T-helper 1 cell (primary cell): ENCODE data around the gene CTSK.
"Not testable (repeated sequence)": the region's sequence is repeated elsewhere in the genome, so short reads cannot be mapped to it uniquely, and the experiment has no call there.

Source experiments
- DNase-seq, 5 donors: peaks; one replicate each; pipeline ENCODE4 v3.0.0-alpha.2; 2012 to 2020

CTSK gene

DNA sequence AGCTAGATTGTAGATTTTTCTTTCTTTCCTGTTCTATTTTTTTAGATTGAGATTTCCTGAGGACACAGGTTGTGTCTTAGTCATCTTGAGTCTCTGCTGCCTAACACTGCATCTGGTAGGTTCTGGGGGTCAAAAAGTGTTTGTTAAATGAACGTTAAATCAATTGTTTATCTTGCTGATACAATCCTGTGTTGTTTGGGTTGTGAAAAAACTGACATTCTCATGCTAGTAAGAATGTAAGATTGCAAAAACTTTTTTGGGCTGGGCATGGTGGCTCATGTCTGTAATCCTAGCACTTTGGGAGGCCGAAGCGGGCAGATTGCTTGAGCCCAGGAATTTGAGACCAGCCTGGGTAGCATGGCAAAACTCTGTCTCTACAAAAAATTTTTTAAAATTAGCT lies 3.4 kb downstream of the CTSK start:
- no peak for DNase-seq

DNA sequence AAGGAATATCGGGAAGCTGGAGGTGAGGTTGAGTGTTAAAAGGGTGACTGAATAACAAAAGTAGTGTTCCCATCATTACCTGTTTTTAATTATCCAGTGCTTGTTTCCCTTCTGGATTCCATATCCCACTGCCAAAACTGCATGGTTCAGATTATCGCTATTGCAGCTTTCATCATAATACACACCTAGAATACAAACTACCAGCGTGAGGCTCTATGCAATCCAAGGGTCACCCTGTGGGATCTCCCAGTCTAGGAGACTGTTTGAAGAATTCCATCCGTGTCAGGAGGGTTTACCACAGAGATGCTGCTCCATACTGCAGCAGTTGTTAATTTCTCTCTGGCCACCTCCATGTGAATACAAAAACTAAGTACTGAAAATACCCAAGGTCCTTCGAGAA lies 9.0 kb downstream of the CTSK start:
- no peak for DNase-seq

DNA sequence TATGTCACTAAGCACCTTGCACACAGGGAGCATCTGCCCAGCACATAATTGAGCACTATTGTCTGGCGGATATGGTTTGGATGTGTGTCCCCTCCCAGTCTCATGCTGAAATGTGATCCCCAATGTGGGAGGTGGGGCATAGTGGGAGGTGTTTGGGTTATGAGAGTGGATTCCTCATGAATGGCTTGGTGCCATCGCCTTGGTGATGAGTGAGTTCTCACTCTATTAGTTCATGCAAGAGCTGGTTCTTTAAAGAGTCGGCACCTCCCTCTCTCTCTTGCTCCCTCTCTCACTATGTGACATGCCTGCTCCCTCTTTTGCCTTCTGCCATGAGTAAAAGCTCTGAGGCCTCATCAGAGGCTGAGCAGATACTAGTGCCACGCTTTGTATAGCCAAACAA lies 9.5 kb downstream of the CTSK start:
- no peak for DNase-seq

DNA sequence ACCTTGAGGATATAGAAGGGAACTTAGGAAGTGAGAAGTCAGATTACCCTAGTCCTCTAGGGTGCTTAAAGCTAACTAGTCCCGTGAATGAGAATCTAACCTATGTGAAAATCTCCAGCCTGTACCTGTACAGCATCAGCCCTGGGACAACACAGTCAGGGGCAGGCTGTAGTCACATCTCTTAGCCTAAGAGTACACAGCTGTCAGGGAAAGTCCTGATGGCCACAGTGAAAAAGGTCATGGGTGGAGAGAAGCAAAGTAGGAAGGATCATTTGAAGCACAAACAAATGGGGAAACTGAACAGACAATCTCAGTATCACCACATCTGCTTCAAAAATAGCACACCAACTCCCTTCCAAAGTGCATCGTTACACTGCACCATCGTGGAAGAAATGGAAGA lies 11.7 kb downstream of the CTSK start:
- no peak for DNase-seq

DNA sequence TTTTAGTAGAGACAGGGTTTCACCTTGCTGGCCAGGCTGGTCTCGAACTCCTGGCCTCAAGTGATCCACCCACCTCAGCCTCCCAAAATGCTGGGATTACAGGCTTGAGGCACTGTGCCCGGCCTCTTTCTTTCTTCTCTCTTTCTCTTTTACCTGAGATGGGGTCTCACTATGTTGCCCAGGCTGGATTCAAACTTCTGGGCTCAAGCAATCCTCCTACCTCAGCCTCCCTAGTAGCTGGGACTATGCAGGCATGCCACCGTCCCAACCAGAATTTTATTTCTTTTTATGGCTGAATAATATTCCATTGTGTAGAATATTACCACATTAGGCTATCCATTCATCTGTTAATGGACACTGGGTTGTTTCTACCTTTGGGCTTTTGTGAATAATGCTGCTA lies 14.3 kb downstream of the CTSK start:
- DNase-seq, result not testable (repeated sequence)

DNA sequence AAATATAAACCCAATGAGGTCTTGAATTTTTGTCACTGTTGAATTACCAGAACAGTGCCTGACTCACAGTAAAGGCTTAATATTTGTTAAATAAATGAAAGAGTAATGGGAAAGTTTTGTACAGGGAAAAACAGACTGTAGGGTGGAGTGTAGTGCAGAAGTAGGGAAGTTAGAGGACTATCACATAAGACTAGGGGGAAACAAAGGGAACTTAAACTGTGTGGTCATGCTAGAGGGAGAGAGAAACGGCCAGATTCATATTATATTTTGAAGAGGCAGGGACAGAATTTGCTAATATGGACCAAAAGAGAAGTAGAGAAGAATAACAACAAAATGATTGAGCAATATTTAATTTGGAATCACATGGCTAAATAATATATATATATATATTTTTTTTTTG lies 14.8 kb downstream of the CTSK start:
- DNase-seq, result no peak

DNA sequence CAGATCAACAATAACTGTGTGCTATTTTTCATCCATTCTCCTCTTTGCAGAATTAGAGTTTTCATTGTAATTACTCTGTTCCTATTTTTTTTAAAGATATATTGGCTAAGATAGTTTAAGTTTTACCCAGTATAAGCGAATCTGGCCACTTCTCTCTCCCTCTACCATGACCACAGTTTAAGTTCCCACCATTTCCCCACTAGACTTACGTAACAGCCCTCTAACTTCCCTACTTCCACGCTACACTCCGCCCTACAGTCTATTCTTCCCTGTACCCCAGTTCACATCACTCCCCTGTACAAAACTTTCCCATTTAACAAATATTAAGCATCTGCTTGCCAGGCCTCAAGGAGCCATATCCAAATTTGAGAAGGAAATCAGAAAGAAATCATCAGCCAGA lies 16.5 kb downstream of the CTSK start:
- no peak for DNase-seq

DNA sequence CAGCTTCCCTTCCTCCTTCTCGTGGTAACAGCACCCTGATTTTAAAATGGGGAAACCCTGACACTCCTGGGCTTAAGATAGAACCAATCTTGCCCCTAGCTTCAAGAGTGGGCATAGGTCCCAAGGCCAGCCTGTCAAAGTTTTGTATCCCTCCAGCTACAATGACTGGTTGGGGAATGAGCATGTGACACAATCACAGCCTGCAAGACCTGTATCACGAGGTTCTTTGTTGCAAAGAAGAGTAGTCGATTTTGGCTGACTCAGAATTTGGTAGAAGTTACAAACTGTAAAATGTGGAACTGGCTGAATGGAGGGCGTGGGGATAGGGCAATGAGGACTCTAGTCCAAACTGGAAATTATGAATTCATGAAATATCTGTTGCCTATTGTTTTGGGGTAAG lies 18.7 kb downstream of the CTSK start:
- DNase-seq, result no peak

DNA sequence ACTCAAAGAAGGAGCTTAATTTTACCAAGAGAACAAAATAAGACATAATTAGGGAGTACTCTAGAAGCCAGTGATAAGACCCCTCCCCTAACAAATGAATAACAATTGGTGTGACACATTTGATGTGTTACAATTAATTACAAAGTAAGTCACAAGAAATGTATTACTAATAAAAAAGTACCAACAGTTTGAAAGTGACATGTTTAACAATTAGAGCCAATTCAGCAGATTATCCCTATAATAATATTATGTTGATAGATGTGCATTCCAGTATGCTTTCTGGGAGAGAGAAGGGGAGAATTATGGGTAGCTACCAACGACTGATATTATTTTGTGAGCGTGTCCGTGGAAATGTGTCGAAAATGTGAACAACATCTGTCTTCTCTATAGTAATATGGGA lies 19.1 kb downstream of the CTSK start:
- no peak for DNase-seq

DNA sequence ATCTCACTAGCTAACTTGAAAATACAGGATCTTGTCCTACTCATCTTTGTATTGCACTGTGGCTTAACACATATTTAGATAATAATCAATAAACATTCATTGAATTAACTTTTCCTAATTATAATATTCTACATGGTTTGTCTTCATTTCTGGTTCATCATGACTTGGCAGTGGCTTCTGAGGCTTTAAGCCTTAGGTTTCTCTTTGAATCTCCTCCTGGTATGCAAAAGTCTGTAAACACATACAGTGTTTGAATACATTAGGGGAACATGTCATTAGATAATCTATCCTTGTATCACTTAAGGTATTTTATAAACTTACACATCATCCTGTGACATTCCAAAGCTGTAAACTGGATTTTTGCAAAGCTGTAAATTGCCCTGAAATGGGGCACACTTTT lies 20.6 kb downstream of the CTSK start:
- no peak for DNase-seq

DNA sequence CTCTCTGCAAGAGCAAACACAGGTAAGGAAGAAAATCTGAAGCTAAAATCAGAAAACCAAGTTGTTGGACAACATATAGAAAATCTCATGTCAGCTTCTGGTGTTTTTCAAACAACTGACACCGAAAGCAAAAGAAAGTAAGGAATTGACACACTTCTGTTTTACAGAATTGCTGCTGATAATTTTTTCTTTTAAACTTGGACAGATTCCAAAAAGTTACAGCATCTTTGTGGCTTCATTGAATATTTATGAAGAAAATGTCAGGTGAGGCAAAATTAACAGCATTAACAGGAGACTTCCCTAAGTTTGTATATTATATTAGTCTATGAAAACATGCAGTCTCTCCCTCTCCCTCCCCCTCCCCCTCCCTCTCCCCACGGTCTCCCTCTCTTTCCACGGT lies 27.6 kb downstream of the CTSK start:
- DNase-seq, result no peak

DNA sequence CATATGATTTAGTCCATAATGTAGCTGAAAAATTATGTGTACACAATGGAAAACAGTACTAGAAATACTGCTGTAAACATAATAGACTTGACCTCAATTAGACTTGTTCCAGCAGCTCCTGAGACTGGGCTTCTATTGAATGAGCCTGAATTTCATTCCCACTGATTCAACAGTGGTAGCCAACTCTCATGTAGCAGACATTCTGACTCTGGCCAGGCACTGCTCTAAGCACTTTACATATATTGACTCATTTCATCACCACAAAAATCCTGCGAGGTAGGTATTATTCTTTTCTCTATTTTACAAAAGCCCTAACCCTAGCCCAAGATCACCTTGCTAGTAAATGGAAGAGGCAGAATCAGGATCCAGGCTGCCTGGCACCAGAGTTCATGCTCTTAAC lies 29.7 kb downstream of the CTSK start:
- DNase-seq, result no peak

DNA sequence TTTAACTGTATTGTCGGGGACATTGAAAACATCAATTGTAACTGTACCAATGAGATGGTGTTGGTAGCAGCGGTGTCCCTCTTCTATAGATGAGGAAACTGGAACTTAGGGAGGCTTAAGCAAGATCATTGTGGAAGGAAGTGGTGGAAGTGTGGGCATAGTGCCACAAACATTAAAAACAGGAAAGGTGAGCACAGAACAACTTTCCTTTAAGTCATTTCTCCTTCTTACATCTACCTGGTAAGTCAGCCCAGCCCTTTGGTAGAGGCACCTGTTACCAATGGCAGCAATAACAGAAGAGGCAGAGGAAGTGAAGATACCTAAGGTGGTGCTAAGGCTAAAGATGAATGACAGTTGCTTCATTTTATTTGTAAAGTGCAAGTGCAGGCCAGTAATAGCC lies 30.5 kb downstream of the CTSK start:
- DNase-seq, result no peak

DNA sequence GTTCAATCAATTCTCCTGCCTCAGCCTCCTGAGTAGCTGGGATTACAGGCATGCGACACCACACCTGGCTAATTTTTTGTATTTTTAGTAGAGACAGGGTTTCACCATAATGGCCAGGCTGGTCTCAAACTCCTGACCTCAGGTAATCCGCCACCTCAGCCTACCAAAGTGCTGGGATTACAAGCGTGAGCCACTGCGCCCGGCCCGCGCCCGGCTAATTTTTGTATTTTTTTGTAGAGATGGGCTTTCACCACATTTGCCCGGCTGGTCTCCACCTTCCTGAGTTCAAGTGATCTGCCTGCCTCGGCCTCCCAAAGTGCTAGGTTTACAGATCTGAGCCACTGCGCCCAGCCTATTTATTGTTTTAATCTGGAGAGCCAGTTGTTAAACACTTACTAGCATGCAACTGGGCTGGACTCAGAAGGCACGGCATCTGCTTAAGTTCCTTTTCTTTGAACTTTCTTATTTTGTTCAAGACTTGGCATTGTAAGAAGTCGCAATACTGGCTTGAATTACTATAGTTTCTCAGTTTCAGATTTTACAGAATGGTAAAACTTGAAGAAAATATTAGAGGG lies 32.0 kb downstream of the CTSK start:
- DNase-seq, result not testable (repeated sequence)

DNA sequence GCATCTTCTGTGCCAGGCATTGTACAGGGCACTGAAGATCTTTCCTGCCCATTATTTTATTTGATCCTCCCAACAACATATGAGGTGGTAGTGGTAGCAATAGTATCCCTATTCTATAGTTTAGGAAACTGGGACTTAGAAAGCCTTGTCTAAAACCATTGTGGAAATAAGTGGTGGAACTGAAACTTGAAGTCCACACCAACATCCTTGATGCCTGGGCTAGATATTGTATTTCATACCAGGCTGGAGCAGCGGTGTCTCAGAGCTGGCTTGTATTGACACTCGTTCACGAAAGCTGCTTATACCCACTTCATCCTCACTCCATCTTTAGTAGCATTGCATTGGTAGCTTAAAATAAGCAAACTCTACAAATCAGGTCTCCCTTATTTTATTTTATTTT lies 32.8 kb downstream of the CTSK start:
- DNase-seq, result no peak

DNA sequence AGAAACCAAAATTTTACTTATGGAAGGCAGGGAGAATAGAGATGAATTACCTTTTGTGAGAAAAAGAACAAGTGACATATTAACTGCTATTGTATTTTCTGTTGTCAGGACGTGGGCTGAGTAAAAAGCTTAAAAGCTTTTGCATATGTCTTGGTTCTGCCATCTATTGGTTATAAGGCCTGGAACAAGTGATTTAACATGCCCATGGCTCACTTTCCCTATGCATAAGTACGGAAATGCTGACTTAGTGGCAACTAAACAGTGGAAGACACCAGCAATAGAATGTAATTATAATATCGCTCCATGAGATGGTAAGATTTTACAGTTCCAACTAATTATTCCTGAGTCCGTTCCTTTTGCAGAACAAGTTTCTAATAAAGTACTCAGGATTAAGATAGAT lies 35.7 kb downstream of the CTSK start:
- no peak for DNase-seq

DNA sequence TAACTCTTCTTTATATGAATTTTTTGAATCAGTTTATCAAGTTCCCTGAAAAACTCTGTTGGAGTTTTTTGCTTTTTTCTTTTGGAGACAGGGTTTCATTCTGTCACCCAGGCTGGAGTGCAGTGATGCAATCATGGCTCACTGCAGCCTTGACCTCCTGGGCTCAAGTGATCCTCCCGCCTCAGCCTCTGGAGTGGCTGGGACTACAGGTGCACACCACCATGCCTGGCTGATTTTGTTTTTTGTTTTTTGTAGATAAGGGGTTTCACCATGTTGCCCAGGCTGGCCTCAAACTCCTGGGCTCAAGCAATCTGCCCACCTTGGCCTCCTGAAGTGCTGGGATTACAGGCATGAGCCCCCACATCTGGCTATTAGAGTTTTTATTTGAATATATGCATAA lies 40.4 kb downstream of the CTSK start:
- not testable (repeated sequence) for DNase-seq

DNA sequence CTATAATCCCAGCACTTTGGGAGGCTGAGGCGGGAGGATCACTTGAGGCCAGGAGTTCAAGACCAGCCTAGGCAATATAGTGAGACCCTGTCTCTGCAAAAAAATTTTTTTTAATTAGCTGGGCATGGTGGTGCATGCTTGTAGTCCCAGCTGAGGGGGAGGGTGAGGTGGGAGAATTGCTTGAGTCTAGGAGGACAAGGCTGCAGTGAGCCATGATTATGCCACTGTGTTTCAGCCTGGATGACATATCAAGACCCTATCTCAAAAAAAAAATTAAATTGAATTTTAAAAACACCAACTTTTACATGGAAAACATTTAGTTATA lies 42.1 kb downstream of the CTSK start:
- not testable (repeated sequence) for DNase-seq

DNA sequence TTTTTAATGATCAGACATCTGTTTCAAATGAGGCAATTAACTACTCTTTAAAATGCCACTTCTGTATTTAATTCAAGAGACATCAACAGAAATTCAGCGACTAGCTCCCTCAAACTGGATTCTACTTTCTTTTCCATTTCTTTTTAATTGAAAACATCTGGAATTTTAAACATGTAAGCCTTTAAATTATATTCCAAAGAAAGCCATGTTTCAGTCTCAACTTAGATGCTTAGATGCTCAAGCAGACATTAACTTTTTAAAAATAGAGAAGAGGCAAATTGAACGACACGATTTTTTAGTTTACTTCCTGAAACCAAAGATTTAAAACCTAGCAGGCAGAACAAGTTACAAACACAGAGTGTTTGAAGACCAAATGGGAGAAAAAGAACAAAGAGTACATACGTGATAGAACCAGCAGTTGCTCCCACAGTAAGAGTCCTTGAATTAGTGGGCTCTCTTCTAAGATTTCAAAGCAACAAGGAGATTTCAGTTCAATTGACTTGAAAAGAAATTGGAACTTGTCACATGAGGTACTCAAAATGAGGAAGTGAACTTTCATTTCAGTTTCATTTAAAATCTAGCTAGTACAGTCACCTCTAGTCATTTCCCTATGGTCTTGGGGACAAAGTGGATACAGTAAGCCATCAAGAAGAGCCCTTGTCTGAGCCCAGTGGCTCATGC lies 42.6 kb downstream of the CTSK start, which contains the start of gene CTSS:
TSS of gene CTSS (minus strand) at position 483 of the 681 bp plus-strand sequence. CDS start 1,015 bp downstream, outside the sequence.
- peak in 1 of 5 donors; percentile 67 for DNase-seq

DNA sequence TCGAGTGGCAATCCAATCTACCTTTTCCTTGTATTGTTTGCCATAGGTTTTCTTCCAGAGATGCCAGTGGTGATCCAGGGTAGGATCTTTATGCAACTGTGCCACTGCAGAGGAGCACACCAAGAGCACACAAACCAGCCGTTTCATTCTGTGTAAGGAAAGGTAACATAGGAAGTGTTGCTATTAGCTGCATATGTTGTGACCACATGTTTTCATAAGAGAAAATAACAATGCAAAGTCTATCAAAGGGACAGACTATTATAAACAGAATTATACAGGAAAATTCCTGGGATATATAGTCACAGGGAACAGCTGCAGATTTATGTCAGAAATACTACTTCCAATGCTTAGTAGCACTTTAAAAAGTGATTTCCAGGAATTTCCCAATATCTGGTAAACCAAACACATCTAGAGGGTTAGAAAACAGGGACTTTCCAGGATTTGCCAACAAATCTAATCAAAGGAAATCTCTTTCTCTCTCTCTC lies 43.4 kb downstream of the CTSK start:
- peak in 1 of 5 donors; percentile 24 for DNase-seq

DNA sequence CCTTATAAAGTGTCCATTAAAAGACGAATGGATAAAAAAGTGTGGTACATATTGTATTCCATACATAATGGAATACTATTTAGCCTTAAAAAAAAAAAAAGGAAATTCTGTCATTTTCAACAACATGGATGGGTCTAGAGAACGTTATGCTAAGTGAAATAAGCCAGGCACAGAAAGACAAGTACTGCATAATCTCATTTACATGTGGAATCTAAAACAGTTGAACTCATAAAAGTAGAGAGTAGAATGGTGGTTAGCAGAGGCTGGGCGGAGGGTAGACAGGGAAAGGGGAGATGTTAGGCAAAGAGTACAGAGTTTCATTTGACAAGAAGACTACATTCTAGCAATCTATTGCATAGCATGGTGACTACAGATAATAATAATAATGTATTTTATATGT lies 45.0 kb downstream of the CTSK start:
- DNase-seq, result no peak

DNA sequence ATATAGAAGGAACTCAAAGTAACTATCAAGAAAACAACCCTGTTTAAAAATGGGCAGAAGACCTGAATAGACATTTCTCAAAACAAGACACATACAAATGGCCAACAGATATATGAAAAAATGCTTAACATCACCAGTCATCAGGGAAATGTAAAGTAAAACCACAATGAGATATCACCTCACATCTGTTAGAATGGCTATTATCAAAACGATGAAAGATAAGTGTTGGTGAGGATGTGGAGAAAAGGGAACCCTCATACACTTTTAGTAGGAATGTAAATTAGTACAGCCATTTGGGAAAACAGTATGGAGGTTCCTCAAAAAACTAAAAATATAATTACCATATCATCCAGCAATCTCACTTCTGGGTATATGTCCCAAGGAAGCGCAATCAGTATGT lies 45.5 kb downstream of the CTSK start:
- no peak for DNase-seq

DNA sequence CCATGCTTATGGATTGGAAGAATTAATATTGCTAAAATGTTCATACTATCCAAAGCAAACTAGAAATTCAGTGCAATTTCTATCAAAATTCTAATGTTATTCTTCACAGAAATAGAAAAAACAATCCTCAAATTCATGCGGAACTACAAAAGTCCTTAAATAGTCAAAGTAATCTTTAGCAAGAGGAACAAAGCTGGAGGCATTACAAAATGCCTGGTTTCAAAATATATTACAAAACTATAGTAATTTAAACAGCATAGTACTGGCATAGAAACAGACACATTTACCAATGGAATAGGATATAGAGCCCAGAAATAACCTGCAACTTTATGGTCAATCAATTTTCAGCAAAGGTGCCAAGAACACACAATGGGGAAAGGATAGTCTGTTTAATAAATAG lies 46.3 kb downstream of the CTSK start:
- no peak for DNase-seq

DNA sequence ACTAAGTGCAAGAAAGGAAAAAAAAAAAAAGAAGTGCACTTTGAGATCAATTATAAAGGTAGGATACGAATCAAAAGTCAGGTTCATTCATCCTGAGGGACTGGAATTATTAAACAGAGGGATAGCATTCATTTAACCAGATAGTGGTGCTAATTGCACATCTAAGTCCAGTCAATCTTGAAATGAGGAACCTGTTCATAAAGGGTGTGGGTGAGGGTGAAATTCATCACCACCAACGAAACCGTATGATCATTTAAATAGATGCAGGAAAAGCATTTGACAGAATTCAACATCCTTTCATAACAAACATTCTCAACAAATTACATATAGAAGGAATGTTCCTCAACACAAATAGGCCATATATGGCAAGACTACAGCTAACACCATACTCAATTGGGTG lies 48.0 kb downstream of the CTSK start:
- no peak for DNase-seq

DNA sequence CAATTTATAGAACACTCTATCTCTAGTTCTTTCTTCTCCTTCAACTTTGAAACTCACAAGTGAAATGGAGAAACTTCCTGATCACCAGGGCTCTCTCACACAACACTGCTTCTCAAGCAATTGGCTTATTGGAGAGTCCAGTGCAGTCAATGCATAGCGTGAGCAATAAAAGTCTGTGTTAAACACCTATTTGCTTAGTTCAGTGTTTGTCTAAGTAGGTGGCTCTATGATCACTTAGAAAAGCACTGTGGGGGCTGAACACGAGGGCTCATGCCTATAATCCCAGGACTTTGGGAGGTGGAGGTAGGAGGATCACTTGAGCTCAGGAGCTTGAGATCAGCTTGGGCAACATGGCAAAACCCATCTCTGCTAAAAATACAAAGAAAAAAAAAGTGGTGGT lies 54.6 kb downstream of the CTSK start:
- no peak for DNase-seq
